Body of pancreas (tissue), 4 donors: ENCODE data around the gene NKAIN2.

ENCODE experiments used
- POLR2A ChIP-seq, 3 donors: fragments of 450-650 bp; IDR thresholded peaks; one replicate each; pipeline ENCODE4 v1.6.1; 2016; ENCODE audit warnings: antibody characterized with exemption in 3 of 3, mild to moderate bottlenecking in 2 of 3
- TF ChIP-seq, protein P1 (sequence below), 7 experiments: fragments of 450-650 bp in 4 of 7; fragments of 200-600 bp in 3 of 7; sonication (generic) in 3 of 7; IDR thresholded peaks; one replicate each; pipeline ENCODE4 v1.5.1; 2016 to 2019; ENCODE audit warnings: antibody characterized with exemption in 7 of 7

- TF ChIP-seq, protein P1, sequence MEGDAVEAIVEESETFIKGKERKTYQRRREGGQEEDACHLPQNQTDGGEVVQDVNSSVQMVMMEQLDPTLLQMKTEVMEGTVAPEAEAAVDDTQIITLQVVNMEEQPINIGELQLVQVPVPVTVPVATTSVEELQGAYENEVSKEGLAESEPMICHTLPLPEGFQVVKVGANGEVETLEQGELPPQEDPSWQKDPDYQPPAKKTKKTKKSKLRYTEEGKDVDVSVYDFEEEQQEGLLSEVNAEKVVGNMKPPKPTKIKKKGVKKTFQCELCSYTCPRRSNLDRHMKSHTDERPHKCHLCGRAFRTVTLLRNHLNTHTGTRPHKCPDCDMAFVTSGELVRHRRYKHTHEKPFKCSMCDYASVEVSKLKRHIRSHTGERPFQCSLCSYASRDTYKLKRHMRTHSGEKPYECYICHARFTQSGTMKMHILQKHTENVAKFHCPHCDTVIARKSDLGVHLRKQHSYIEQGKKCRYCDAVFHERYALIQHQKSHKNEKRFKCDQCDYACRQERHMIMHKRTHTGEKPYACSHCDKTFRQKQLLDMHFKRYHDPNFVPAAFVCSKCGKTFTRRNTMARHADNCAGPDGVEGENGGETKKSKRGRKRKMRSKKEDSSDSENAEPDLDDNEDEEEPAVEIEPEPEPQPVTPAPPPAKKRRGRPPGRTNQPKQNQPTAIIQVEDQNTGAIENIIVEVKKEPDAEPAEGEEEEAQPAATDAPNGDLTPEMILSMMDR (IDR thresholded peaks at IDR 0.05): no peak
- TF ChIP-seq POLR2A (IDR thresholded peaks at IDR 0.05): no peak
Measured at GRCh38 chr6:124436803-124437202, 633.1 kb downstream of the NKAIN2 start.
